Naive thymus-derived CD8-positive, alpha-beta T cell (primary cell): ENCODE measurements around the gene ATP6V1A. TPM values are rescaled to one million over a fixed set of nuclear protein-coding genes. Genes with fewer than 3 reads are reported as not detected.

Experiments used
- ATAC-seq, 2 donors: fragments of 150-1000 bp; cut with Tn5 transposase in 1 of 2; sonication (Bioruptor Pico), chemical (Tn5 transposase) in 1 of 2; 1 replicate in 1 of 2; 2 replicates in 1 of 2; pipeline ENCODE4 v1.10.0; 2021; ENCODE audit warnings: mild to moderate bottlenecking in 2 of 2, moderate library complexity in 2 of 2
- POLR2A ChIA-PET: fragments of 350-600 bp; sonication (Branson Sonifier 250); formaldehyde crosslinking; loops from one replicate; lab custom pipeline; 2021; ENCODE audit warnings: antibody characterized with exemption; lab: Charles Lee
- DNase-seq, 10 donors: peaks; one replicate each; pipeline versions ENCODE4 v3.0.0 to v3.0.0-alpha.2; 2020 to 2022
- H3K27ac Mint-ChIP-seq, 10 donors: one replicate each; pipeline ENCODE4 v1.8.0; 2020 to 2022; ENCODE audit warnings: mild to moderate bottlenecking in 10 of 10, mixed read lengths in 10 of 10, moderate library complexity in 4 of 10, inconsistent platforms in 1 of 10
- H3K27me3 Mint-ChIP-seq, 5 donors: one replicate each; pipeline ENCODE4 v1.8.0; 2021 to 2022; ENCODE audit warnings: mixed read lengths in 5 of 5
- H3K36me3 Mint-ChIP-seq, 3 donors: one replicate each; pipeline ENCODE4 v1.8.0; 2020 to 2022; ENCODE audit warnings: mixed read lengths in 3 of 3, mild to moderate bottlenecking in 2 of 3, inconsistent platforms in 1 of 3
- H3K4me1 Mint-ChIP-seq, 4 donors: one replicate each; pipeline ENCODE4 v1.8.0; 2021 to 2022; ENCODE audit warnings: mixed read lengths in 4 of 4
- H3K4me3 Mint-ChIP-seq, 10 donors: one replicate each; pipeline ENCODE4 v1.8.0; 2020 to 2022; ENCODE audit warnings: mild to moderate bottlenecking in 10 of 10, mixed read lengths in 10 of 10, moderate library complexity in 6 of 10, inconsistent platforms in 1 of 10
- H3K9me3 Mint-ChIP-seq, 9 donors: one replicate each; pipeline ENCODE4 v1.8.0; 2020 to 2022; ENCODE audit warnings: mixed read lengths in 9 of 9, mild to moderate bottlenecking in 3 of 9, inconsistent platforms in 1 of 9, moderate library complexity in 1 of 9
- polyA plus RNA-seq, 3 donors: library from polyadenylated mRNA; unstranded; fragments of 300-500 nt; fragmentation: Illumina TruSeq; gene quantifications; one replicate each; pipeline ENCODE4 v1.2.3, GENCODE V29; 2021
- total RNA-seq, 8 experiments: library from RNA in 2 of 8; stranded (reverse) in 2 of 8; gene quantifications; one replicate each; pipeline ENCODE4 v1.2.3 and lab custom pipeline; 2021 to 2026

ATP6V1A gene
- total and polyA plus RNA-seq, 5 experiments from 2014 or later = 23.0 to 36.9 (median 29.6) TPM

GRCh38 chr3:113791381-113791780 is 44.5 kb downstream of the ATP6V1A start:
- DNase-seq = no peak
- no peak for ATAC-seq
- H3K27ac Mint-ChIP-seq = peak overlapping the region in 1 of 10 donors; percentile 6
- POLR2A ChIA-PET = no interaction called here
- H3K27me3 Mint-ChIP-seq = no peaks in the 10 kb centered on the region
- peaks cover 0 to 2% (median 0%) of the 10 kb centered on the region in 4 donors for H3K4me1 Mint-ChIP-seq
- H3K36me3 Mint-ChIP-seq = peaks cover 4 to 73% (median 12%) of the 10 kb centered on the region in 3 donors
- H3K4me3 Mint-ChIP-seq = no peak overlapping the region
- no peaks in the 10 kb centered on the region for H3K9me3 Mint-ChIP-seq

- ATAC-seq (no peak), DNase-seq (no peak)
- POLR2A ChIA-PET = no interaction called here
- Mint-ChIP-seq H3K4me1 (peaks cover 0 to 2% (median 0%) of the 10 kb centered on the region in 4 donors), H3K27ac (no peak overlapping the region), H3K27me3 (no peaks in the 10 kb centered on the region), H3K4me3 (no peak overlapping the region), H3K9me3 (no peaks in the 10 kb centered on the region), H3K36me3 (peaks cover 4 to 75% (median 14%) of the 10 kb centered on the region in 3 donors)
Observed at GRCh38 chr3:113794526-113794925, 47.7 kb downstream of the ATP6V1A start.

GRCh38 chr3:113795693-113796092 is 48.9 kb downstream of the ATP6V1A start:
- Mint-ChIP-seq H3K27me3 (no peaks in the 10 kb centered on the region), H3K4me1 (peaks cover 0 to 2% (median 0%) of the 10 kb centered on the region in 4 donors), H3K27ac (no peak overlapping the region), H3K9me3 (no peaks in the 10 kb centered on the region), H3K36me3 (peaks cover 4 to 78% (median 12%) of the 10 kb centered on the region in 3 donors), H3K4me3 (no peak overlapping the region)
- DNase-seq = no peak
- ATAC-seq = no peak
- POLR2A ChIA-PET = no interaction called here

- Mint-ChIP-seq H3K36me3 (peaks cover 4 to 97% (median 29%) of the 10 kb centered on the region in 3 donors), H3K27ac (peak overlapping the region in 4 of 10 donors; percentile 1 to 78 (median 52)), H3K27me3 (no peaks in the 10 kb centered on the region), H3K4me3 (no peak overlapping the region), H3K9me3 (no peaks in the 10 kb centered on the region), H3K4me1 (peaks cover 0 to 3% (median 0%) of the 10 kb centered on the region in 4 donors)
- ATAC-seq (no peak), DNase-seq (no peak)
- POLR2A ChIA-PET = interaction anchor here (0.6 kb wide), 1 partner anchor 105 kb away, joined by 3 read pairs; no protein-coding TSS in a partner anchor
Observed at GRCh38 chr3:113802795-113803455, 56.1 kb downstream of the ATP6V1A start.

DNA sequence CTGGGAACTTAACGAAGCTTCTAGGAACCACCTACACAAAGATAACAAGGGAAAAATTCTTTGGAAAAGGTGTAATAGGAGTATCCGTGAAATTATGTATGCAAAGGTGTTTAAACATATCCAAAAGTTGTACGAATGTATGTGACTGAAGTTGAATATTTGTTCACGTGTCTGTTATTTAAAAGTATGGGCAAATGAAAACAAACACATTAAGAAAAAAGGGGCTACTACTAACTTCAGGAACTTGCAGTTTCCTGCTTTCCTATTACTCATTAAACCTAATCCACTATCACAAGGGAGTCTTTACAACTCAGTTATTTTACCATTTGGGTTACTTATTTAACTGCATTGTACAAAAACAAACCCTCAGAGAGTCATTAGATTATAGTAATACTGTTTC is 57.8 kb downstream of the ATP6V1A start:
- POLR2A ChIA-PET = no interaction called here
- Mint-ChIP-seq H3K36me3 (peaks cover 8 to 94% (median 30%) of the 10 kb centered on the region in 3 donors), H3K27ac (no peak overlapping the region), H3K4me1 (peaks cover 0 to 3% (median 0%) of the 10 kb centered on the region in 4 donors), H3K27me3 (no peaks in the 10 kb centered on the region), H3K4me3 (no peak overlapping the region), H3K9me3 (no peaks in the 10 kb centered on the region)
- ATAC-seq = no peak
- DNase-seq = no peak

- Mint-ChIP-seq H3K4me3 (no peak overlapping the region), H3K9me3 (no peaks in the 10 kb centered on the region), H3K36me3 (peaks cover 9 to 92% (median 30%) of the 10 kb centered on the region in 3 donors), H3K27me3 (no peaks in the 10 kb centered on the region), H3K27ac (no peak overlapping the region), H3K4me1 (peaks cover 0 to 3% (median 0%) of the 10 kb centered on the region in 4 donors)
- POLR2A ChIA-PET = interaction anchor here (0.6 kb wide), 1 partner anchor 15 kb away, joined by 3 read pairs; no protein-coding TSS in a partner anchor
- no peak for DNase-seq
- ATAC-seq = no peak
Observed at GRCh38 chr3:113805249-113805648, 58.4 kb downstream of the ATP6V1A start.

- ATAC-seq = no peak
- no peak overlapping the region for H3K4me3 Mint-ChIP-seq
- no peaks in the 10 kb centered on the region for H3K9me3 Mint-ChIP-seq
- POLR2A ChIA-PET = no interaction called here
- H3K27me3 Mint-ChIP-seq = no peaks in the 10 kb centered on the region
- H3K4me1 Mint-ChIP-seq = no peaks in the 10 kb centered on the region
- no peak for DNase-seq
- peaks cover 4 to 38% (median 9%) of the 10 kb centered on the region in 3 donors for H3K36me3 Mint-ChIP-seq
- H3K27ac Mint-ChIP-seq = no peak overlapping the region
Observed at GRCh38 chr3:113812854-113813253, 66.0 kb downstream of the ATP6V1A start.

- no peak overlapping the region for H3K4me3 Mint-ChIP-seq
- no peak for DNase-seq
- no peak for ATAC-seq
- no peaks in the 10 kb centered on the region for H3K9me3 Mint-ChIP-seq
- H3K36me3 Mint-ChIP-seq = no peaks in the 10 kb centered on the region
- POLR2A ChIA-PET = no interaction called here
- H3K4me1 Mint-ChIP-seq = peaks cover 0 to 1% (median under 1%) of the 10 kb centered on the region in 4 donors
- no peak overlapping the region for H3K27ac Mint-ChIP-seq
- H3K27me3 Mint-ChIP-seq = no peaks in the 10 kb centered on the region
Observed at GRCh38 chr3:113819866-113820265, 73.0 kb downstream of the ATP6V1A start.

DNA sequence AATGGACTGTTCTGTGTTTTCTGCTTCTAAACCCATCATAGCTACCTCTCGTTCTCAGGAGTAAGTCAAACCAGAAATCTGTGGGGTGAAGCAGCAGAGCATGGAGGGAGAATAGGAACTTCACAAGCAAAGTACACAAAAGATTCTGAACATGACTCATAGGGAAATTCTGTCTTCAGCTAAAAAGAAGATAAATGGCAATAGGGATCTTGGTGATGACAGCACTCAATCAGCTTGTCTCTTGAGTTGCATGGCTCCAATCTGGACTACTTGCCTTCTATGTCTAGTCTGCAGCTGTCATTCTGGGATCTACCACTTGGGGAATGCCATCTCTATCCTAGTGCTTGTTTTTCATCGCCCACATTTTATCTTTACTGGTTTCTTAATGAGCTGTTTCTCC is 78.3 kb downstream of the ATP6V1A start:
- no peak overlapping the region for H3K4me3 Mint-ChIP-seq
- peaks cover 0 to 18% (median under 1%) of the 10 kb centered on the region in 4 donors for H3K4me1 Mint-ChIP-seq
- DNase-seq = no peak
- POLR2A ChIA-PET = no interaction called here
- peak overlapping the region in 1 of 10 donors; percentile 17 for H3K27ac Mint-ChIP-seq
- no peaks in the 10 kb centered on the region for H3K27me3 Mint-ChIP-seq
- H3K36me3 Mint-ChIP-seq = no peaks in the 10 kb centered on the region
- H3K9me3 Mint-ChIP-seq = peaks cover 0 to 4% (median 0%) of the 10 kb centered on the region in 9 donors
- peak in 1 of 2 donors; percentile 25 for ATAC-seq

DNA sequence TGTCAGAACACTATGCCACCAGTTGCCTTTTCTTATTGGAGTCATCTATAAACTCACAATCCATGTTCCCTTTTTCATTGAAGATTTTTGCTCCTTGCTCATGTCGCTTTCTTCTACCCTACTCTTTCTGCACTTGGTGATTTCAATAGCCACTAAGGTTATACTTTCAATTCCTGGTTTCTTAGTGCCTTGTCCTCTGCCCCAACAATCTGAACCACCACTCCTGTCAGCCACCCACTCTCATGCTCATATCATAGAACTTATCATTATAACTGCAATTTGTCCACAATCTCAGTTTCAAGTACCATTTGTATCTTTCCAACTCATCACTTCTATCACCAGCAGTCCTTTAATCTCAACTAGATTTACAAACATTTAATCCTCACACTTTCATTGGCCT is 81.8 kb downstream of the ATP6V1A start:
- no peak overlapping the region for H3K4me3 Mint-ChIP-seq
- POLR2A ChIA-PET = interaction anchor here (1.5 kb wide), 1 partner anchor 18 kb away, joined by 4 read pairs; no protein-coding TSS in a partner anchor
- peaks cover 0 to 44% (median 6%) of the 10 kb centered on the region in 4 donors for H3K4me1 Mint-ChIP-seq
- ATAC-seq = no peak
- no peaks in the 10 kb centered on the region for H3K27me3 Mint-ChIP-seq
- peak overlapping the region in 1 of 10 donors; percentile 0 for H3K27ac Mint-ChIP-seq
- peaks cover 0 to 10% (median 8%) of the 10 kb centered on the region in 3 donors for H3K36me3 Mint-ChIP-seq
- no peak for DNase-seq
- peaks cover 0 to 19% (median 11%) of the 10 kb centered on the region in 9 donors for H3K9me3 Mint-ChIP-seq

DNA sequence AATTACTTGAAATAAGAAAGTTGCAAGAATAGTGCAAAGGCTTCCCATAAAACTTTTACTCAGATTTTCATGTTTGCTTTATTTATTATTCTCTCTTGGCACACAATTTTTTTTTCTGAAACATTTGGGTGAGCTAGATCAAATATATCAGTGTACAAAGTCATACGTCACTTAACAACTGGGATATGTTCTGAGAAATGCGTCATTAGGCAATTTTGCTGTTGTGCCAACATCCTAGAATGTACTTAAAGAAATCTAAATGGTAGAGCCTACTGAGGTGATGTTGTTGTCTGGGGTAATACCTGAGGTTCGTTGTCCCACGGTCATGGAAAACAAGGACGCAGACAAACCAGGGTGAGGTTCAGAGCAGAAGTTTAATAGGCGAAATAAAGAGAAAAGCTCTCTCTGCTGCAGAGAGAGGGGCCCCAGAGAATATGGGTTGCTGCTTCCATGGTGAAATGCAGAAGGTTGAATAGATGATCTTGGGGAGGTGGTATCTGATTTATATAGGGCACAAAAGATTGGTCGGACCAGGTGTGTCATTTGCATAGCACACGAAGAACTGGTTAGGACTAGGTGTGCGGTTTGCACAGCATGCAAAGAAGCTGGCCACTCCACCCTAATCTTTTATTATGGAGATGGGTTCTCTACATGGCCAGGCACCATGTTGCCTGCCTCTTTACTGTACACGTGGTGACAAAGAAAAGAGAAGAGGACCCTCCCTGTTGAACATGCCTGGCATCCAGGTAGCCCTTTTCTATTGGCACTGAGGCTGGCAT is 82.9 kb downstream of the ATP6V1A start:
- Mint-ChIP-seq H3K9me3 (peaks cover 0 to 19% (median 11%) of the 10 kb centered on the region in 9 donors), H3K27ac (peak overlapping the region in 1 of 10 donors; percentile 27), H3K4me1 (peaks cover 0 to 44% (median 6%) of the 10 kb centered on the region in 4 donors), H3K27me3 (no peaks in the 10 kb centered on the region), H3K4me3 (no peak overlapping the region), H3K36me3 (peaks cover 0 to 10% (median 8%) of the 10 kb centered on the region in 3 donors)
- POLR2A ChIA-PET = interaction anchor here (1.5 kb wide), 1 partner anchor 19 kb away, joined by 4 read pairs; no protein-coding TSS in a partner anchor
- ATAC-seq (no peak), DNase-seq (no peak)

DNA sequence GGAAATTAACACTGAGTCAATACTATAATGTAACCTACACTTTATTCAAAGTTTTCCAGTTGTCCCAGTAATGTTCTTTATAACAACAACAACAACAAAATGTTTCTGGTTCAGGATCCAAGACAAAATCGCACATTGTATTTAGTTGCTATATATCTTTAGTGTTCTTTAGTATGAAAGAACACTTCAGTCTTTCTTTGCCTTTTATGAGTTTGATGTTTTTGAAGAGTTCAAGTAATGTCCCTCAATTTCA is 84.2 kb downstream of the ATP6V1A start:
- DNase-seq (no peak), ATAC-seq (no peak)
- Mint-ChIP-seq H3K27ac (peak overlapping the region in 2 of 10 donors; percentile 27 to 67), H3K36me3 (peaks cover 0 to 10% (median 8%) of the 10 kb centered on the region in 3 donors), H3K4me3 (peak overlapping the region in 1 of 10 donors; percentile 56), H3K27me3 (no peaks in the 10 kb centered on the region), H3K9me3 (peaks cover 0 to 19% (median 11%) of the 10 kb centered on the region in 9 donors), H3K4me1 (peaks cover 0 to 39% (median 6%) of the 10 kb centered on the region in 4 donors)
- POLR2A ChIA-PET = no interaction called here
